Suprapubic skin (tissue), 4 donors: ENCODE data around the gene CD1D.

Experiments
- EP300 ChIP-seq: sonication (generic); formaldehyde crosslinking; IDR thresholded peaks from one replicate; pipeline ENCODE4 v1.6.1; 2017; ENCODE audit warnings: antibody characterized with exemption
- POLR2A ChIP-seq, 2 donors: fragments of 450-650 bp; IDR thresholded peaks; one replicate each; pipeline ENCODE4 v1.6.1; 2017; ENCODE audit warnings: antibody characterized with exemption in 2 of 2, mild to moderate bottlenecking in 2 of 2, moderate library complexity in 2 of 2
- POLR2AphosphoS5 ChIP-seq, 3 donors: sonication (generic); formaldehyde crosslinking; IDR thresholded peaks; one replicate each; pipeline ENCODE4 v1.6.1; 2017; ENCODE audit warnings: antibody characterized with exemption in 3 of 3

GRCh38 chr1:158161446-158161845, 19.2 kb upstream of the CD1D start:
- TF ChIP-seq EP300, result no peak
- TF ChIP-seq POLR2AphosphoS5 (IDR thresholded peaks at IDR 0.05), result no peak
- no peak for TF ChIP-seq POLR2A (IDR thresholded peaks at IDR 0.05)
